H1 (cell line): ENCODE data around the gene DCTN2. TPM values are rescaled to one million over a fixed set of nuclear protein-coding genes. Genes with fewer than 3 reads are reported as not detected.

ENCODE experiments used
- CTCF ChIA-PET: fragments of 300-600 bp; sonication (Branson Sonifier 250); formaldehyde crosslinking; loops from one replicate; lab custom pipeline; 2021; ENCODE audit not compliant: partially characterized antibody; lab: Charles Lee
- POLR2A ChIA-PET: fragments of 300-600 bp; sonication (Branson Sonifier 250); formaldehyde crosslinking; loops from one replicate; lab custom pipeline; 2021; ENCODE audit warnings: inconsistent platforms; ENCODE audit not compliant: partially characterized antibody; lab: Charles Lee
- DNase-seq, 2 experiments: peaks; one replicate each; pipeline versions ENCODE4 v3.0.0 to v3.0.0-alpha.2; 2010 to 2022; ENCODE audit warnings: low spot score in 2 of 2, low read depth in 1 of 2, mixed read lengths in 1 of 2
- FAIRE-seq: peaks from 2 replicates; lab custom pipeline; 2011; peaks lifted over from hg19 to GRCh38; lab: Jason Lieb, UNC
- H2AFZ ChIP-seq: 2 replicates; pipeline ENCODE4 v1.8.1; 2012; ENCODE audit warnings: low read length, inconsistent platforms
- H2AK5ac ChIP-seq: 2 replicates; pipeline ENCODE4 v1.6.1; 2013; ENCODE audit warnings: low read depth, low read length
- H2BK120ac ChIP-seq: replicated peaks from 2 replicates; pipeline ENCODE3; 2013; ENCODE audit warnings: low read depth, low read length, inconsistent platforms
- H2BK12ac ChIP-seq: 2 replicates; pipeline ENCODE4 v1.6.1; 2013; ENCODE audit warnings: low read depth, low read length
- H2BK15ac ChIP-seq: 2 replicates; pipeline ENCODE4 v1.6.1; 2013; ENCODE audit warnings: low read length
- H2BK20ac ChIP-seq: 2 replicates; pipeline ENCODE4 v1.6.1; 2013; ENCODE audit warnings: low read length
- H2BK5ac ChIP-seq: 2 replicates; pipeline ENCODE4 v1.6.1; 2013; ENCODE audit warnings: low read depth, low read length
- H3K14ac ChIP-seq: 2 replicates; pipeline ENCODE4 v1.6.1; 2013; ENCODE audit warnings: inconsistent platforms; ENCODE audit not compliant: insufficient read length
- H3K18ac ChIP-seq: 2 replicates; pipeline ENCODE4 v1.6.1; 2013; ENCODE audit warnings: low read length; ENCODE audit errors: extremely low read depth
- H3K23ac ChIP-seq: 2 replicates; pipeline ENCODE4 v1.6.1; 2013; ENCODE audit warnings: inconsistent platforms; ENCODE audit not compliant: insufficient read length
- H3K23me2 ChIP-seq: 2 replicates; pipeline ENCODE4 v1.6.1; 2013; ENCODE audit warnings: low read depth, low read length
- H3K27ac ChIP-seq: 2 replicates; pipeline ENCODE4 v1.6.1; 2011; ENCODE audit warnings: low read depth, low read length, inconsistent platforms
- H3K27me3 ChIP-seq, 4 experiments: replicated peaks in 1 of 4; 1 replicate in 1 of 4; 2 replicates in 3 of 4; pipeline versions ENCODE4 v1.6.1 to v1.8.1; 2011 to 2013; ENCODE audit warnings: low read length in 3 of 4, mild to moderate bottlenecking in 3 of 4, inconsistent platforms in 2 of 4, mixed read lengths in 2 of 4, moderate library complexity in 1 of 4; ENCODE audit not compliant: control insufficient read depth in 3 of 4, insufficient read depth in 3 of 4; ENCODE audit errors: extremely low read depth in 1 of 4
- H3K36me3 ChIP-seq, 4 experiments: 2 replicates each; pipeline versions ENCODE4 v1.6.1 to v1.8.1; 2011 to 2013; ENCODE audit warnings: mild to moderate bottlenecking in 4 of 4, low read length in 3 of 4, moderate library complexity in 2 of 4, control low read depth in 1 of 4, inconsistent platforms in 1 of 4; ENCODE audit not compliant: insufficient read depth in 4 of 4, control insufficient read depth in 2 of 4
- H3K4ac ChIP-seq: replicated peaks from 2 replicates; pipeline ENCODE3; 2013; ENCODE audit warnings: low read length, low read depth, mixed read lengths, inconsistent platforms; ENCODE audit not compliant: insufficient read length
- H3K4me1 ChIP-seq, 4 experiments: replicated peaks in 1 of 4; 1 replicate in 1 of 4; 2 replicates in 3 of 4; pipeline versions ENCODE4 v1.6.1 to v1.8.1; 2011 to 2013; ENCODE audit warnings: low read length in 3 of 4, inconsistent platforms in 2 of 4, mixed read lengths in 1 of 4; ENCODE audit not compliant: insufficient read depth in 4 of 4, control insufficient read depth in 3 of 4
- H3K4me2 ChIP-seq, 2 experiments: 2 replicates each; pipeline versions ENCODE4 v1.6.1 to v1.8.1; 2011 to 2013; ENCODE audit warnings: low read depth in 2 of 2, low read length in 2 of 2, control low read depth in 1 of 2, inconsistent platforms in 1 of 2, mild to moderate bottlenecking in 1 of 2; ENCODE audit not compliant: insufficient read depth in 1 of 2
- H3K4me3 ChIP-seq, 4 experiments: fragments of 200-600, 300-600 bp in 1 of 4; sonication (generic), shearing (Covaris generic), sonication (Bioruptor Twin) in 1 of 4; 2 replicates each; pipeline versions ENCODE4 v1.5.1 to v1.8.1; 2011 to 2016; ENCODE audit warnings: low read length in 4 of 4, low read depth in 3 of 4, control low read depth in 2 of 4, inconsistent platforms in 2 of 4, mild to moderate bottlenecking in 2 of 4, mixed read lengths in 1 of 4, moderate library complexity in 1 of 4; ENCODE audit not compliant: insufficient read depth in 2 of 4; ENCODE audit errors: extremely low read depth in 1 of 4
- H3K56ac ChIP-seq: replicated peaks from 2 replicates; pipeline ENCODE3; 2013; ENCODE audit warnings: low read depth, mild to moderate bottlenecking, mixed read lengths, low read length, inconsistent platforms; ENCODE audit not compliant: insufficient read length
- H3K79me1 ChIP-seq: 2 replicates; pipeline ENCODE4 v1.6.1; 2013; ENCODE audit warnings: low read depth, low read length, control low read depth
- H3K79me2 ChIP-seq, 2 experiments: 2 replicates each; pipeline versions ENCODE4 v1.6.1 to v1.8.1; 2012 to 2013; ENCODE audit warnings: low read length in 2 of 2, mild to moderate bottlenecking in 2 of 2, inconsistent platforms in 1 of 2; ENCODE audit not compliant: insufficient read depth in 2 of 2, control insufficient read depth in 1 of 2
- H3K9ac ChIP-seq, 4 experiments: replicated peaks in 1 of 4; 1 replicate in 1 of 4; 2 replicates in 3 of 4; pipeline versions ENCODE4 v1.6.1 to v1.8.1; 2011 to 2013; ENCODE audit warnings: low read depth in 3 of 4, low read length in 3 of 4, control low read depth in 2 of 4, mild to moderate bottlenecking in 2 of 4, moderate library complexity in 2 of 4, inconsistent platforms in 1 of 4; ENCODE audit errors: extremely low read depth in 1 of 4
- H3K9me3 ChIP-seq, 2 experiments: 2 replicates each; pipeline versions ENCODE4 v1.6.1 to v1.8.1; 2012 to 2013; ENCODE audit warnings: mild to moderate bottlenecking in 2 of 2, moderate library complexity in 2 of 2, control low read depth in 1 of 2, inconsistent platforms in 1 of 2, low read depth in 1 of 2, low read length in 1 of 2, mixed read lengths in 1 of 2; ENCODE audit not compliant: insufficient read depth in 2 of 2
- H4K20me1 ChIP-seq, 2 experiments: replicated peaks in 1 of 2; 2 replicates each; pipeline versions ENCODE3 to v1.8.1; 2011 to 2013; ENCODE audit warnings: inconsistent platforms in 2 of 2, low read length in 2 of 2, mild to moderate bottlenecking in 1 of 2; ENCODE audit not compliant: insufficient read depth in 2 of 2, control insufficient read depth in 1 of 2
- H4K5ac ChIP-seq: 2 replicates; pipeline ENCODE4 v1.6.1; 2013; ENCODE audit warnings: low read length, low read depth, mixed read lengths, inconsistent platforms; ENCODE audit not compliant: insufficient read length
- H4K8ac ChIP-seq: 2 replicates; pipeline ENCODE4 v1.8.0; 2013; ENCODE audit warnings: mild to moderate bottlenecking, moderate library complexity, low read length, inconsistent platforms; ENCODE audit not compliant: insufficient read depth; ENCODE audit errors: extremely low read depth
- H4K91ac ChIP-seq: replicated peaks from 2 replicates; pipeline ENCODE3; 2013; ENCODE audit warnings: low read length, mixed read lengths, inconsistent platforms; ENCODE audit not compliant: insufficient read length
- CEBPB ChIP-seq: IDR thresholded peaks from 2 replicates; pipeline ENCODE4 v1.6.1; 2012; ENCODE audit warnings: low read depth, low read length
- EGR1 ChIP-seq: IDR thresholded peaks from 2 replicates; pipeline ENCODE4 v1.6.1; 2011; ENCODE audit warnings: low read depth, low read length, borderline replicate concordance
- MAFK ChIP-seq: IDR thresholded peaks from 2 replicates; pipeline ENCODE4 v1.6.1; 2012; ENCODE audit warnings: low read depth, mild to moderate bottlenecking, improper control_type of control experiment, low read length
- POU5F1 ChIP-seq: IDR thresholded peaks from 2 replicates; pipeline ENCODE4 v1.6.1; 2011; ENCODE audit warnings: low read depth, mild to moderate bottlenecking, low read length, moderate library complexity
- RXRA ChIP-seq: IDR thresholded peaks from 2 replicates; pipeline ENCODE4 v1.6.1; 2011; ENCODE audit warnings: low read depth, mild to moderate bottlenecking, low read length, moderate library complexity; ENCODE audit not compliant: insufficient read depth
- SIRT6 ChIP-seq: IDR thresholded peaks from one replicate; pipeline ENCODE4 v1.7.1; 2012; ENCODE audit warnings: low read length, inconsistent platforms
- SP2 ChIP-seq: IDR thresholded peaks from 2 replicates; pipeline ENCODE4 v1.6.1; 2012; ENCODE audit warnings: mild to moderate bottlenecking, low read length, inconsistent platforms
- SUZ12 ChIP-seq: fragments of 200-600 bp; sonication (generic); IDR thresholded peaks from 2 replicates; pipeline ENCODE4 v1.6.1; 2012; ENCODE audit warnings: mild to moderate bottlenecking, inconsistent platforms, low read length, moderate library complexity, mixed read lengths
- TAF1 ChIP-seq: IDR thresholded peaks from 2 replicates; pipeline ENCODE4 v1.6.1; 2011; ENCODE audit warnings: mild to moderate bottlenecking, low read depth, low read length
- WGBS, 2 experiments: shearing (Covaris generic) in 1 of 2; methylation state at CpG; one replicate each; pipeline versions ENCODE4 v1.1.6 to v1.1.7; 2013 to 2015; ENCODE audit warnings: low lambda C conversion rate in 2 of 2, mixed read lengths in 2 of 2, inconsistent platforms in 1 of 2, low coverage in 1 of 2, missing lambda C conversion rate in 1 of 2; ENCODE audit not compliant: insufficient replicate concordance in 2 of 2, insufficient coverage in 1 of 2, insufficient read length in 1 of 2; ENCODE audit errors: extremely low coverage in 1 of 2, missing lambda C conversion rate in 1 of 2; 5-methylcytosine and 5-hydroxymethylcytosine counted together
- polyA plus RNA-seq, 7 experiments: library from polyadenylated mRNA; depleted of rRNA in 3 of 7; stranded (reverse) in 5 of 7; unstranded in 2 of 7; fragments of >200 nt in 5 of 7; fragments of 200-250 nt in 2 of 7; gene quantifications; 1 replicate in 5 of 7; 2 replicates in 1 of 7; 4 replicates in 1 of 7; pipeline versions ENCODE4 v1.2.1 to v1.2.3, GENCODE V29; 2011 to 2013; ENCODE audit warnings: missing spikeins in 2 of 7, mixed read lengths in 2 of 7
- total RNA-seq: library from RNA; stranded (reverse); fragmentation: NEBNext Ultra II Directional; extraction: Animal tissue kit (Norgen Biotek cat#: 25700); gene quantifications from 2 replicates; pipeline ENCODE4 v1.2.1, GENCODE V29; 2021
- TF ChIP-seq, protein P1 (sequence below): IDR thresholded peaks from 2 replicates; pipeline ENCODE4 v1.6.1; 2012; ENCODE audit warnings: inconsistent platforms
- TF ChIP-seq, protein P2 (sequence below), 3 experiments: IDR thresholded peaks; 1 replicate in 2 of 3; 2 replicates in 1 of 3; pipeline versions ENCODE4 v1.5.1 to v1.6.1; 2011; ENCODE audit warnings: low read length in 3 of 3, mild to moderate bottlenecking in 3 of 3, inconsistent platforms in 2 of 3, low read depth in 1 of 3, moderate library complexity in 1 of 3; ENCODE audit not compliant: insufficient read depth in 1 of 3; ENCODE audit errors: control extremely low read depth in 1 of 3

The DCTN2 gene
- total and polyA plus RNA-seq, 2 of the 8 experiments (the other 6 are each of a cell fraction or from before 2014, with no cell fraction given): 90.3 to 91.9 TPM

DNA sequence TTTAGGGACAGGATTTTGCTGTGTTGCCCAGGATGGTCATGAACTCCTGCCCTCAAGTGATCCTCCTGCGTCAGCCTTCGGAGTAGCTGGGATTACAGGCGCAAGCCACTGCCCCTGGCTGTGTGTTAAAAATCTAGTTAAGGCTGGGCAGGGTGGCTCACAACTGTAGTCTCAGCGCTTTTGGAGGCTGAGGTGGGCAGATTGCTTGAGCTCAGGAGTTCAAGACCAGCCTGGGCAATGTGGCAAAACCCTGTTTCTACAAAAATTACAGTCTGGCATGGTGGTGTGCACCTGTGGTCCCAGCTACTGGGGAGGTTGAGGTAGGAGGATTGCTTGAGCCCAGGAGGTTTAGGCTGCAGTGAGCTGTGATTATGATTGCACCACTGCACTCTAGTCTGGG is 35.8 kb downstream of the DCTN2 start:
- Histone ChIP-seq H3K18ac (no peak overlapping the region), H3K9me3 (no peaks in the 10 kb centered on the region; a peak in 1 of 4 replicates), H3K36me3 (peaks cover 46 to 82% (median 69%) of the 10 kb centered on the region in 4 experiments), H3K4me1 (no peaks in the 10 kb centered on the region), H2AFZ (no peak overlapping the region), H3K23me2 (no peaks in the 10 kb centered on the region), H3K4me3 (no peak overlapping the region), H2BK20ac (no peak overlapping the region), H3K79me1 (no peaks in the 10 kb centered on the region; the same call in 1 of the 2 replicates), H3K4me2 (no peak overlapping the region), H3K9ac (no peak overlapping the region), H3K79me2 (no peaks in the 10 kb centered on the region), H3K14ac (no peak overlapping the region), H3K4ac (no peak overlapping the region), H4K8ac (no peak overlapping the region), H2BK5ac (no peak overlapping the region), H3K27me3 (no peaks in the 10 kb centered on the region), H2BK15ac (no peak overlapping the region), H3K23ac (no peak overlapping the region), H2BK12ac (no peak overlapping the region), H4K5ac (no peak overlapping the region), H2AK5ac (no peak overlapping the region), H2BK120ac (no peak overlapping the region), H4K91ac (no peak overlapping the region), H3K56ac (no peak overlapping the region), H4K20me1 (peaks cover 2 to 9% of the 10 kb centered on the region in 2 experiments), H3K27ac (no peak overlapping the region)
- FAIRE-seq (no peak), DNase-seq (no peak)
- POLR2A ChIA-PET: interaction anchor here (0.6 to 3.9 kb wide), 6 partner anchors 8 to 366 kb away, joined by 3 to 60 read pairs (median 4); partner anchors contain the start of gene DDIT3
- 96% methylated on average over 4 of the region's 4 CpGs; no CpG with 5 or more reads in 1 of the 2 experiments for WGBS, 2 experiments
- CTCF ChIA-PET: interaction anchor here (0.7 to 1.6 kb wide), 4 partner anchors 19 to 1763 kb away, joined by 3 to 4 read pairs (median 3); partner anchors contain the start of gene INHBE
- TF ChIP-seq, protein P1, sequence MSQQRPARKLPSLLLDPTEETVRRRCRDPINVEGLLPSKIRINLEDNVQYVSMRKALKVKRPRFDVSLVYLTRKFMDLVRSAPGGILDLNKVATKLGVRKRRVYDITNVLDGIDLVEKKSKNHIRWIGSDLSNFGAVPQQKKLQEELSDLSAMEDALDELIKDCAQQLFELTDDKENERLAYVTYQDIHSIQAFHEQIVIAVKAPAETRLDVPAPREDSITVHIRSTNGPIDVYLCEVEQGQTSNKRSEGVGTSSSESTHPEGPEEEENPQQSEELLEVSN: no peak
- TF ChIP-seq CEBPB (no peak), SUZ12 (no peak), MAFK (no peak), POU5F1 (no peak), TAF1 (no peak), SIRT6 (no peak), EGR1 (no peak), SP2 (no peak), RXRA (no peak)
- TF ChIP-seq, protein P2, sequence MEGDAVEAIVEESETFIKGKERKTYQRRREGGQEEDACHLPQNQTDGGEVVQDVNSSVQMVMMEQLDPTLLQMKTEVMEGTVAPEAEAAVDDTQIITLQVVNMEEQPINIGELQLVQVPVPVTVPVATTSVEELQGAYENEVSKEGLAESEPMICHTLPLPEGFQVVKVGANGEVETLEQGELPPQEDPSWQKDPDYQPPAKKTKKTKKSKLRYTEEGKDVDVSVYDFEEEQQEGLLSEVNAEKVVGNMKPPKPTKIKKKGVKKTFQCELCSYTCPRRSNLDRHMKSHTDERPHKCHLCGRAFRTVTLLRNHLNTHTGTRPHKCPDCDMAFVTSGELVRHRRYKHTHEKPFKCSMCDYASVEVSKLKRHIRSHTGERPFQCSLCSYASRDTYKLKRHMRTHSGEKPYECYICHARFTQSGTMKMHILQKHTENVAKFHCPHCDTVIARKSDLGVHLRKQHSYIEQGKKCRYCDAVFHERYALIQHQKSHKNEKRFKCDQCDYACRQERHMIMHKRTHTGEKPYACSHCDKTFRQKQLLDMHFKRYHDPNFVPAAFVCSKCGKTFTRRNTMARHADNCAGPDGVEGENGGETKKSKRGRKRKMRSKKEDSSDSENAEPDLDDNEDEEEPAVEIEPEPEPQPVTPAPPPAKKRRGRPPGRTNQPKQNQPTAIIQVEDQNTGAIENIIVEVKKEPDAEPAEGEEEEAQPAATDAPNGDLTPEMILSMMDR (IDR thresholded peaks at IDR 0.05; ENCODE audit: control extremely low read depth in 1 of 3, insufficient read depth in 1 of 3, low read depth in 1 of 3, low read length in 3 of 3): no peak
